Karpas-422 (cell line): ENCODE results near the gene SFRP4. TPM values are rescaled to one million over a fixed set of nuclear protein-coding genes. Genes with fewer than 3 reads are reported as not detected.

Source experiments
- DNase-seq: peaks from one replicate; pipeline ENCODE4 v3.0.0-alpha.2; 2015
- H2AFZ ChIP-seq: fragments of 200-600 bp; sonication (generic); 2 replicates; pipeline ENCODE4 v1.6.1; 2014; ENCODE audit warnings: antibody characterized with exemption, low read length, mixed read lengths
- H3K27ac ChIP-seq: fragments of 200-600 bp; sonication (generic); 2 replicates; pipeline ENCODE4 v1.5.1; 2014; ENCODE audit warnings: mild to moderate bottlenecking, low read length, moderate library complexity
- H3K27me3 ChIP-seq: fragments of 200-600 bp; sonication (generic); 2 replicates; pipeline ENCODE4 v1.6.1; 2014; ENCODE audit warnings: low read length, mixed read lengths
- H3K36me3 ChIP-seq: fragments of 200-600 bp; sonication (generic); 2 replicates; pipeline ENCODE4 v1.6.1; 2014; ENCODE audit warnings: low read length, mixed read lengths; ENCODE audit not compliant: insufficient read depth
- H3K4me1 ChIP-seq: fragments of 200-600 bp; sonication (generic); 2 replicates; pipeline ENCODE4 v1.6.1; 2014; ENCODE audit warnings: mild to moderate bottlenecking, low read length, mixed read lengths
- H3K4me2 ChIP-seq: fragments of 200-600 bp; sonication (generic); 2 replicates; pipeline ENCODE4 v1.6.1; 2014; ENCODE audit warnings: low read length, low read depth, mild to moderate bottlenecking; ENCODE audit not compliant: poor library complexity, severe bottlenecking
- H3K4me3 ChIP-seq: fragments of 200-600 bp; sonication (generic); 2 replicates; pipeline ENCODE4 v1.5.1; 2014; ENCODE audit warnings: mild to moderate bottlenecking, antibody characterized with exemption, low read length, mixed read lengths
- H3K79me2 ChIP-seq: fragments of 200-600 bp; sonication (generic); 2 replicates; pipeline ENCODE4 v1.6.1; 2014; ENCODE audit warnings: mild to moderate bottlenecking, low read length, mixed read lengths
- H3K9ac ChIP-seq: fragments of 200-600 bp; sonication (generic); 2 replicates; pipeline ENCODE4 v1.6.0; 2014; ENCODE audit warnings: low read length
- H3K9me2 ChIP-seq: fragments of 200-600 bp; sonication (generic), shearing (Covaris generic); replicated peaks from 2 replicates; pipeline ENCODE4 v1.6.0; 2014; ENCODE audit warnings: mild to moderate bottlenecking, low read length, moderate library complexity; ENCODE audit not compliant: insufficient read depth
- H3K9me3 ChIP-seq: fragments of 300-700, 200-600 bp; sonication (generic); 2 replicates; pipeline ENCODE4 v1.6.1; 2014; ENCODE audit warnings: low read length, mixed read lengths
- H4K20me1 ChIP-seq: fragments of 200-600 bp; sonication (generic); 2 replicates; pipeline ENCODE4 v1.6.1; 2014; ENCODE audit warnings: mild to moderate bottlenecking, antibody characterized with exemption, low read length, low read depth; ENCODE audit not compliant: insufficient read depth
- total RNA-seq: library from RNA; depleted of rRNA; stranded (reverse); fragments of >200 nt; shearing (Covaris generic); gene quantifications from 2 replicates; pipeline ENCODE4 v1.2.3, GENCODE V29; 2014; ENCODE audit warnings: low replicate concordance

SFRP4 gene
- total RNA-seq, 1 experiment from 2014 or later: not detected

GRCh38 chr7:37947941-37948210 lies 31.3 kb upstream of the SFRP4 start:
- no peaks in the 10 kb centered on the region for H3K36me3 ChIP-seq
- H3K4me2 ChIP-seq: no peak overlapping the region
- H3K4me1 ChIP-seq: no peaks in the 10 kb centered on the region
- no peaks in the 10 kb centered on the region for H3K9me3 ChIP-seq
- H3K27me3 ChIP-seq: no peaks in the 10 kb centered on the region
- no peaks in the 10 kb centered on the region for H3K9me2 ChIP-seq
- no peak overlapping the region for H3K9ac ChIP-seq
- H4K20me1 ChIP-seq: no peaks in the 10 kb centered on the region
- H3K27ac ChIP-seq: no peak overlapping the region
- H3K4me3 ChIP-seq: no peak overlapping the region
- DNase-seq: no peak
- H2AFZ ChIP-seq: no peak overlapping the region
- no peaks in the 10 kb centered on the region for H3K79me2 ChIP-seq

DNA sequence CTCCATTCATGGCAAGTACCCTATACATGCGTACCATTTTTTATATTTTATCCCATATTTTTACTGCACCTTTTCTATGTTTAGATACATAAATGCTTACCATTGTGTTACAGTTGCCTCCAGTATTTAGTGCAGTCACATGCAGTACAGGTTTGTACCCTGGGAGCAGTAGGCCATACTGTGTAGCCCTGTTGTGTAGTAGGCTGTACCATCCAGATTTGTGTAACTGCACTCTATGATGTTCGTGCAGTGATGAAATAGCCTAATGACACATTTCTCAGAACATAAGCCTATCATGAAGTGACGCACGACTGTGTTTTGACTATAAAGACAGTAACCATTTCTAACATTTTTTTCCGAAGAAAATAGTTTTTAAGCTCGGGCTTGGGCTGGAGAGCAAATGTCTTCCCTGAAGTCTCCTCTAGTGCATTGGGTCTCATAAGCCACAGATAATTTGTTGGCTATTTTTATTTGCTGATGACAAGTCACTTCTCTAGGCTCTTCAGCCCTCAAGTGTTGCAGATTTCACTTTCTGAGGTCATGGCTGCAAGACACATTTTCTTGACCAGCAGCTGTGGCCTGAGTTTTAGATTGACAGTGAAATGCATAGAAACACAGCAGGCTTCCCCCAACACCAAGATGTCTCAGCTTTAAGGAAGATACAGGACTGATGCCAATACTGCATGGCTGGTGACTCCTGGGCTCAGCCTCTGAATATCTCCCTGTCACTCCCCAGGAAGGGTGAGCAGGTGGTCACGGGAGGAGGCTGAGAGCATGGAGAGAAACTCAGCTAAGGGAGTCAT lies 30.7 kb upstream of the SFRP4 start:
- Histone ChIP-seq H3K4me3 (no peak overlapping the region), H3K9me3 (no peaks in the 10 kb centered on the region), H3K36me3 (no peaks in the 10 kb centered on the region), H4K20me1 (no peaks in the 10 kb centered on the region), H3K27me3 (no peaks in the 10 kb centered on the region), H3K79me2 (no peaks in the 10 kb centered on the region), H3K4me2 (no peak overlapping the region), H3K9me2 (no peaks in the 10 kb centered on the region), H3K9ac (no peak overlapping the region), H3K27ac (no peak overlapping the region), H3K4me1 (no peaks in the 10 kb centered on the region), H2AFZ (no peak overlapping the region)
- no peak for DNase-seq

DNA sequence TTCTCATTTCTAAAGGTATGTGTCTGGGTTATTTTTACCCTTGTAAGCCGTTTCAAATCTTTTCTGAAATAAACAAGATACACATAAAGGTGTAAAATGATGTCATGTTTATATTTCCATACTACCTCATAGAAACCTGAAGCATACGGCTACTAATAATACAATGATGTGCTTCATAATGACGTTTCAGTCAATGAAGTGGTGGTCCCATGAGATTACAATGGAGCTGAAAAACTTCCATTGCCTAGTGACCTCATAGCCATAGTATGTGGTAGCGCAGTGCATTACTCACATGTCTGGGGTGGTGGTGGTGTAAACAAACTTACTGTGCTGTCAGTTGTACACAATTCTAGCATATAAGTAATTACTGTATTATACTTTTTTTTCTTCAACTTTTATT lies 28.7 kb upstream of the SFRP4 start:
- Histone ChIP-seq H4K20me1 (no peaks in the 10 kb centered on the region), H3K79me2 (no peaks in the 10 kb centered on the region), H3K9ac (no peak overlapping the region), H3K36me3 (no peaks in the 10 kb centered on the region), H3K9me2 (no peaks in the 10 kb centered on the region), H2AFZ (no peak overlapping the region), H3K4me3 (no peak overlapping the region), H3K4me2 (no peak overlapping the region), H3K4me1 (no peaks in the 10 kb centered on the region), H3K27me3 (0 out of 2 replicates have a peak, but pooled peaks cover 2% of the 10 kb centered on the region), H3K27ac (no peak overlapping the region), H3K9me3 (no peaks in the 10 kb centered on the region)
- DNase-seq: no peak

- H3K4me2 ChIP-seq: no peak overlapping the region
- DNase-seq: no peak
- no peaks in the 10 kb centered on the region for H3K9me2 ChIP-seq
- no peak overlapping the region for H2AFZ ChIP-seq
- H3K36me3 ChIP-seq: no peaks in the 10 kb centered on the region
- no peaks in the 10 kb centered on the region for H3K4me1 ChIP-seq
- H3K9ac ChIP-seq: no peak overlapping the region
- H3K9me3 ChIP-seq: no peaks in the 10 kb centered on the region
- H4K20me1 ChIP-seq: no peaks in the 10 kb centered on the region
- no peak overlapping the region for H3K27ac ChIP-seq
- no peaks in the 10 kb centered on the region for H3K79me2 ChIP-seq
- H3K27me3 ChIP-seq: 0 out of 2 replicates have a peak, but pooled peaks cover 2% of the 10 kb centered on the region
- no peak overlapping the region for H3K4me3 ChIP-seq
Measured at GRCh38 chr7:37944737-37945054, 28.1 kb upstream of the SFRP4 start.

DNA sequence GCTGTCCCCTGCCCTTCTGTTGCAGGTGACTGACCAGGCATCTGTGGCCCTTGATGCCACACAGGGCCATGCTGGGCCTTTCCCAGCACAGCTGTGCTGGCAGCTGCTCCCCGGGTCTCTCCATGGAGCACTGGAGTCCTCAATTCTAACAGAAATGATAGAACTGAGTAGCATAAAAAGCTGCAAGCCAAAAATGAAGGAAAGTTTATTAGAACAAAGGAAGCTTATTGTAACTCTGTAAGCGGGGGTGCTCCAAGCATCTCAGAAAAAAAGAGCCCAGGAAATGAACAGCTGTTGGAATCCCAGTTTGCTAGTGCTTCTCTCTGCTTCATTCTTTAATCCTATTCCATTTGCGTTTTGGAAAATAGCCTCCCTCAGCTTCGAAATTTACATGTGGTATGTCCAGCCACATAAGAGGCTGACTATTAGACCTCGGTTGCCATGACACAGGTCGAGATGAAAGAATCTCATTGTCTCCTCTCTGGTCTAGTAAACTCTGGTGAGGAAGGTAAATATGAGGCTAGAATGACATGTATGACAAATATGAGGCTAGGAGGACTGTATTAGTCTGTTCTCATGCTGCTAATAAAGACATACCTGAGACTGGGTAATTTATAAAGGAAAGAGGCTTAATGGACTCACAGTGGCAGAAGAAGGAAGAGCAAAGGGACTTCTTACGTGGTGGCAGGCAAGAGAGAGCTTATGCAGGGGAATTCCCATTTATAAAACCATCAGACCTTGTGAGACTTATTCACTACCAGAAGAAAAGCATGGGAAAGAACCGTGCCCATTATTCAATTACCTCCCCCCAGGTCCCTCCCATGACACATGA lies 27.5 kb upstream of the SFRP4 start:
- Histone ChIP-seq H3K9ac (no peak overlapping the region), H3K9me2 (no peaks in the 10 kb centered on the region), H3K36me3 (no peaks in the 10 kb centered on the region), H3K4me2 (no peak overlapping the region), H3K4me3 (no peak overlapping the region), H3K27me3 (0 out of 2 replicates have a peak, but pooled peaks cover 2% of the 10 kb centered on the region), H3K4me1 (no peaks in the 10 kb centered on the region), H3K9me3 (no peaks in the 10 kb centered on the region), H4K20me1 (no peaks in the 10 kb centered on the region), H3K27ac (no peak overlapping the region), H3K79me2 (no peaks in the 10 kb centered on the region), H2AFZ (no peak overlapping the region)
- DNase-seq: no peak

DNA sequence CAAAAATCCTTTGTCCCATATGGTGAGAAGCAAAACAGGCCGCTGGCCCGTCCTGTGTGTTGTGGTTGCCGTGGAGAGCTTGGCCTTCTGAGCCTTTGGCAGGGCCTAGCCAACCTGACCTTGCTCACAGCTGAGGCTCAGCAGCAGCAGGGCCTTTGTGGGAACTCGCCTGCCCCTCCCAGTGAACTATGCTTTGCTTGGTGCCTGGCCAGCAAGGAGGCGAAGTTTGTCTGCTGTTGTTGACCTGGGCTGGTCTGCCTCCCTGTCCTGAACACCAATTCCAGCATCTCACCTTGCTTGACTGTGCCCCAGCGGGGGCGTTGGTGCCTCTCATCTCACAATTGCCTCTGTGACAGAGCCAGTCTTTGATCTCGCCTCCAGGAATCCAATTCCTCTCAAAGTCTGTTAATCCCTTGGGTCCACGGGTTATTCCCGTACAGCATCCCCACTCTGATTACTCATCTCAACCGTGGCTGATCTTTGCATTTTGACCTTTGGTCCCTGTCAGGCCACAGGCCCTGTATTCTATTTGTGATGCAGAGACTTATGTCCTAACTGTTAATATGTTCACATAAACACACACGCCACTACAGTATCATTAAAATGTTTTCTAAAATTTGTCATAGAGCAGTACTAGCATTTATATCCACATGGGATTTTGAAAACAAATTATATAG lies 26.5 kb upstream of the SFRP4 start:
- Histone ChIP-seq H3K36me3 (no peaks in the 10 kb centered on the region), H3K9me3 (no peaks in the 10 kb centered on the region), H2AFZ (no peak overlapping the region), H3K4me2 (no peak overlapping the region), H3K27me3 (0 out of 2 replicates have a peak, but pooled peaks cover 2% of the 10 kb centered on the region), H3K9me2 (no peaks in the 10 kb centered on the region), H4K20me1 (no peaks in the 10 kb centered on the region), H3K4me3 (no peak overlapping the region), H3K9ac (no peak overlapping the region), H3K27ac (no peak overlapping the region), H3K4me1 (no peaks in the 10 kb centered on the region), H3K79me2 (no peaks in the 10 kb centered on the region)
- DNase-seq: no peak

- DNase-seq: no peak
- Histone ChIP-seq H2AFZ (no peak overlapping the region), H3K79me2 (no peaks in the 10 kb centered on the region), H3K9ac (no peak overlapping the region), H3K9me3 (no peaks in the 10 kb centered on the region), H3K36me3 (no peaks in the 10 kb centered on the region), H4K20me1 (no peaks in the 10 kb centered on the region), H3K27ac (no peak overlapping the region), H3K9me2 (no peaks in the 10 kb centered on the region), H3K4me1 (no peaks in the 10 kb centered on the region), H3K4me3 (no peak overlapping the region), H3K4me2 (no peak overlapping the region), H3K27me3 (no peaks in the 10 kb centered on the region)
Measured at GRCh38 chr7:37933018-37933566, 16.5 kb upstream of the SFRP4 start.

GRCh38 chr7:37932543-37932942 lies 15.9 kb upstream of the SFRP4 start:
- no peaks in the 10 kb centered on the region for H3K9me3 ChIP-seq
- H3K27me3 ChIP-seq: no peaks in the 10 kb centered on the region
- no peak overlapping the region for H3K4me3 ChIP-seq
- H3K4me2 ChIP-seq: no peak overlapping the region
- no peak for DNase-seq
- no peaks in the 10 kb centered on the region for H3K36me3 ChIP-seq
- no peaks in the 10 kb centered on the region for H4K20me1 ChIP-seq
- H3K9me2 ChIP-seq: no peaks in the 10 kb centered on the region
- no peak overlapping the region for H3K27ac ChIP-seq
- no peaks in the 10 kb centered on the region for H3K4me1 ChIP-seq
- H2AFZ ChIP-seq: no peak overlapping the region
- H3K79me2 ChIP-seq: no peaks in the 10 kb centered on the region
- H3K9ac ChIP-seq: no peak overlapping the region
